Mesendoderm (in vitro differentiated cells): Measurements from ENCODE around the gene IRX4.
A peak's percentile ranks its signal among the peaks of the same experiment; 100 is the strongest.

Experiments
- DNase-seq: peaks from one replicate; pipeline ENCODE4 v3.0.0; 2013
- H2AK5ac ChIP-seq: 2 replicates; pipeline ENCODE4 v1.6.1; 2013; ENCODE audit warnings: low read length, inconsistent platforms
- H2BK120ac ChIP-seq: 2 replicates; pipeline ENCODE4 v1.6.1; 2013; ENCODE audit warnings: low read depth, mild to moderate bottlenecking, low read length, moderate library complexity, mixed read lengths
- H2BK15ac ChIP-seq: replicated peaks from 2 replicates; pipeline ENCODE4 v1.6.1; 2013; ENCODE audit warnings: low read depth, mild to moderate bottlenecking, moderate library complexity
- H2BK5ac ChIP-seq: 2 replicates; pipeline ENCODE4 v1.6.1; 2013; ENCODE audit warnings: low read length, inconsistent platforms
- H3K18ac ChIP-seq: 2 replicates; pipeline ENCODE4 v1.6.1; 2013; ENCODE audit warnings: mild to moderate bottlenecking, low read length, mixed read lengths
- H3K23ac ChIP-seq: one replicate; pipeline ENCODE4 v1.6.1; 2013; ENCODE audit warnings: low read length
- H3K27ac ChIP-seq: 2 replicates; pipeline ENCODE4 v1.5.1; 2013; ENCODE audit warnings: low read depth, mild to moderate bottlenecking, inconsistent platforms, low read length, moderate library complexity
- H3K27me3 ChIP-seq: 2 replicates; pipeline ENCODE4 v1.6.1; 2013; ENCODE audit warnings: low read length, control low read depth, mild to moderate bottlenecking, inconsistent platforms; ENCODE audit not compliant: insufficient read depth, poor library complexity
- H3K36me3 ChIP-seq: 2 replicates; pipeline ENCODE4 v1.6.1; 2013; ENCODE audit warnings: low read length, inconsistent platforms; ENCODE audit not compliant: control insufficient read depth, insufficient read depth
- H3K4ac ChIP-seq: one replicate; pipeline ENCODE4 v1.6.1; 2013; ENCODE audit warnings: low read depth, mild to moderate bottlenecking, low read length, moderate library complexity
- H3K4me1 ChIP-seq: 2 replicates; pipeline ENCODE4 v1.6.1; 2013; ENCODE audit warnings: low read depth, low read length, inconsistent platforms; ENCODE audit not compliant: control insufficient read depth
- H3K4me2 ChIP-seq: 2 replicates; pipeline ENCODE4 v1.6.1; 2013; ENCODE audit warnings: low read length
- H3K4me3 ChIP-seq: 2 replicates; pipeline ENCODE4 v1.5.1; 2013; ENCODE audit warnings: mild to moderate bottlenecking, low read length
- H3K56ac ChIP-seq: one replicate; pipeline ENCODE4 v1.6.1; 2013; ENCODE audit warnings: low read length
- H3K79me1 ChIP-seq: 2 replicates; pipeline ENCODE4 v1.6.1; 2013; ENCODE audit warnings: low read length, inconsistent platforms
- H3K79me2 ChIP-seq: 2 replicates; pipeline ENCODE4 v1.6.1; 2013; ENCODE audit warnings: mild to moderate bottlenecking, low read length; ENCODE audit not compliant: control insufficient read depth, insufficient read depth
- H3K9ac ChIP-seq: 2 replicates; pipeline ENCODE4 v1.6.1; 2013; ENCODE audit warnings: low read length, inconsistent platforms
- H4K5ac ChIP-seq: one replicate; pipeline ENCODE4 v1.6.1; 2013; ENCODE audit warnings: low read length
- H4K8ac ChIP-seq: one replicate; pipeline ENCODE4 v1.6.1; 2013; ENCODE audit warnings: low read depth, mild to moderate bottlenecking, control low read depth, low read length, moderate library complexity
- WGBS: extraction: QIAGEN DNeasy Blood & Tissue Kit; methylation state at CpG from one replicate; pipeline ENCODE4 v1.1.7; 2013; ENCODE audit warnings: low lambda C conversion rate, missing lambda C conversion rate; ENCODE audit not compliant: insufficient coverage; ENCODE audit errors: extremely low coverage; 5-methylcytosine and 5-hydroxymethylcytosine counted together

Gene IRX4

GRCh38 chr5:1921711-1922110 is 39.0 kb upstream of the IRX4 start:
- Histone ChIP-seq H3K4me2 (no peak overlapping the region), H3K18ac (no peak overlapping the region)

GRCh38 chr5:1919750-1920149 is 37.0 kb upstream of the IRX4 start:
- no peak overlapping the region for H3K18ac ChIP-seq
- no peak overlapping the region for H3K27ac ChIP-seq
- H4K8ac ChIP-seq = no peak overlapping the region
- H3K79me1 ChIP-seq = no peaks in the 10 kb centered on the region
- H2BK120ac ChIP-seq = no peak overlapping the region
- no peaks in the 10 kb centered on the region for H3K79me2 ChIP-seq
- no peak overlapping the region for H2BK5ac ChIP-seq
- H3K23ac ChIP-seq = no peak overlapping the region
- DNase-seq = no peak
- no peak overlapping the region for H3K4ac ChIP-seq
- no peaks in the 10 kb centered on the region for H3K4me1 ChIP-seq
- no peak overlapping the region for H4K5ac ChIP-seq
- no peak overlapping the region for H3K4me3 ChIP-seq
- H2BK15ac ChIP-seq = no peak overlapping the region
- no peak overlapping the region for H2AK5ac ChIP-seq
- no peak overlapping the region for H3K4me2 ChIP-seq
- no peak overlapping the region for H3K9ac ChIP-seq
- WGBS = no CpG with 5 or more reads among the region's 6 CpGs
- no peaks in the 10 kb centered on the region for H3K27me3 ChIP-seq
- H3K36me3 ChIP-seq = no peaks in the 10 kb centered on the region
- H3K56ac ChIP-seq = no peak overlapping the region

More at GRCh38 chr5:1921711-1922110, 39.0 kb upstream of the IRX4 start:
- H3K9ac ChIP-seq = no peak overlapping the region
- no peak overlapping the region for H3K23ac ChIP-seq
- no peaks in the 10 kb centered on the region for H3K79me2 ChIP-seq
- no peak overlapping the region for H2BK15ac ChIP-seq
- no peak for DNase-seq
- no peak overlapping the region for H3K4me3 ChIP-seq
- no peak overlapping the region for H2BK120ac ChIP-seq
- H3K36me3 ChIP-seq = no peaks in the 10 kb centered on the region
- H3K4ac ChIP-seq = no peak overlapping the region
- no peak overlapping the region for H3K56ac ChIP-seq
- WGBS = no CpG with 5 or more reads among the region's 19 CpGs
- no peaks in the 10 kb centered on the region for H3K79me1 ChIP-seq
- H4K5ac ChIP-seq = no peak overlapping the region
- no peak overlapping the region for H2AK5ac ChIP-seq
- no peak overlapping the region for H2BK5ac ChIP-seq
- H4K8ac ChIP-seq = no peak overlapping the region
- no peak overlapping the region for H3K27ac ChIP-seq
- H3K27me3 ChIP-seq = no peaks in the 10 kb centered on the region
- H3K4me1 ChIP-seq = no peaks in the 10 kb centered on the region

GRCh38 chr5:1919209-1919566 is 36.5 kb upstream of the IRX4 start:
- Histone ChIP-seq H3K79me2 (no peaks in the 10 kb centered on the region), H3K27me3 (no peaks in the 10 kb centered on the region), H4K5ac (no peak overlapping the region), H2BK15ac (no peak overlapping the region), H3K27ac (no peak overlapping the region), H3K4ac (no peak overlapping the region), H4K8ac (no peak overlapping the region), H3K18ac (no peak overlapping the region), H3K79me1 (no peaks in the 10 kb centered on the region), H3K4me3 (no peak overlapping the region), H3K23ac (no peak overlapping the region), H3K36me3 (no peaks in the 10 kb centered on the region), H3K9ac (no peak overlapping the region), H3K56ac (no peak overlapping the region), H2BK5ac (no peak overlapping the region), H3K4me2 (no peak overlapping the region), H2BK120ac (no peak overlapping the region), H3K4me1 (no peaks in the 10 kb centered on the region), H2AK5ac (no peak overlapping the region)
- no CpG with 5 or more reads among the region's 9 CpGs for WGBS
- peak; percentile 3 for DNase-seq

GRCh38 chr5:1918488-1919208 is 35.9 kb upstream of the IRX4 start:
- no peaks in the 10 kb centered on the region for H3K4me1 ChIP-seq
- no peaks in the 10 kb centered on the region for H3K79me2 ChIP-seq
- no peak overlapping the region for H4K8ac ChIP-seq
- no peak overlapping the region for H3K56ac ChIP-seq
- no peaks in the 10 kb centered on the region for H3K36me3 ChIP-seq
- WGBS = no CpG with 5 or more reads among the region's 18 CpGs
- no peak overlapping the region for H2AK5ac ChIP-seq
- no peak overlapping the region for H3K23ac ChIP-seq
- H4K5ac ChIP-seq = no peak overlapping the region
- no peak overlapping the region for H3K4me2 ChIP-seq
- no peak overlapping the region for H3K4me3 ChIP-seq
- no peak overlapping the region for H2BK15ac ChIP-seq
- H2BK5ac ChIP-seq = no peak overlapping the region
- no peaks in the 10 kb centered on the region for H3K79me1 ChIP-seq
- H3K27ac ChIP-seq = no peak overlapping the region
- H2BK120ac ChIP-seq = no peak overlapping the region
- H3K9ac ChIP-seq = no peak overlapping the region
- no peaks in the 10 kb centered on the region for H3K27me3 ChIP-seq
- no peak overlapping the region for H3K4ac ChIP-seq
- DNase-seq = no peak
- no peak overlapping the region for H3K18ac ChIP-seq

- Histone ChIP-seq H3K4ac (no peak overlapping the region), H4K8ac (no peak overlapping the region), H2BK15ac (no peak overlapping the region), H3K27me3 (no peaks in the 10 kb centered on the region), H3K23ac (no peak overlapping the region), H3K36me3 (no peaks in the 10 kb centered on the region), H3K4me2 (no peak overlapping the region), H3K4me3 (no peak overlapping the region), H3K9ac (no peak overlapping the region), H3K18ac (no peak overlapping the region), H4K5ac (no peak overlapping the region), H3K4me1 (no peaks in the 10 kb centered on the region), H3K56ac (no peak overlapping the region), H2BK120ac (no peak overlapping the region), H2AK5ac (no peak overlapping the region), H3K79me2 (no peaks in the 10 kb centered on the region), H3K27ac (no peak overlapping the region), H3K79me1 (no peaks in the 10 kb centered on the region), H2BK5ac (no peak overlapping the region)
- DNase-seq = no peak
- WGBS = no CpG with 5 or more reads among the region's 13 CpGs
Measured at GRCh38 chr5:1917830-1918487, 35.2 kb upstream of the IRX4 start.
